ENCODE results near the gene FPR1. TPM values are rescaled to one million over a fixed set of nuclear protein-coding genes. Genes with fewer than 3 reads are reported as not detected.
"Not testable (repeated sequence)": the region's sequence is repeated elsewhere in the genome, so short reads cannot be mapped to it uniquely, and the experiment has no call there.

The FPR1 gene
- total RNA-seq, 1 donor from 2014 or later: 12.8 TPM

DNA sequence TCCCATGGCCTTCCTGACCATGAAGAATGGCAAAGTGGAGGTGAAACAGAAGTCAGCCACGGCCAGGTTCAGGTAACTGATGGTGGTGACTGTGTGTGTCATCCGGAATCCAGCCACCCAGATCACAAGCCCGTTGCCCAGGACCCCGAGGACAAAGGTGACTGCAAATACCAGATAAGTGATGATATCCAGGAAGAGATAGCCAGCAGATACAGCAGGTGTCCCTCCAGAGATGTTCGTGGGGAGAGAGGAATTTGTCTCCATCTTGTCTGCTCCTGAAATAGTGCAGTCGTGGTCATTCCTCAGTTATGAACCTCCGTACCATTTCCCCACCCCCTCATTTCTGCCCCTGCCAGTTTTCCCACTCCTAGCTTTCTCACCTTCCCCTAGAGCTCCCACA lies 4.9 kb downstream of the FPR1 start:
- Histone ChIP-seq H3K27me3 (no peaks in the 10 kb centered on the region), H3K9me3 (no peaks in the 10 kb centered on the region), H3K4me3 (no peak overlapping the region), H3K4me1 (no peaks in the 10 kb centered on the region), H3K27ac (no peak overlapping the region), H3K36me3 (no peaks in the 10 kb centered on the region)
- intact Hi-C loops (cut with DNase I): no loop called here
- no peak for DNase-seq (ENCODE audit: extremely low spot score in 2 of 2)
- TF ChIP-seq POLR2AphosphoS5 (IDR thresholded peaks at IDR 0.05; ENCODE audit: insufficient read depth in 1 of 2, low read depth in 1 of 2): no peak
- TF ChIP-seq POLR2A (IDR thresholded peaks at IDR 0.05): no peak
- TF ChIP-seq, protein P1, sequence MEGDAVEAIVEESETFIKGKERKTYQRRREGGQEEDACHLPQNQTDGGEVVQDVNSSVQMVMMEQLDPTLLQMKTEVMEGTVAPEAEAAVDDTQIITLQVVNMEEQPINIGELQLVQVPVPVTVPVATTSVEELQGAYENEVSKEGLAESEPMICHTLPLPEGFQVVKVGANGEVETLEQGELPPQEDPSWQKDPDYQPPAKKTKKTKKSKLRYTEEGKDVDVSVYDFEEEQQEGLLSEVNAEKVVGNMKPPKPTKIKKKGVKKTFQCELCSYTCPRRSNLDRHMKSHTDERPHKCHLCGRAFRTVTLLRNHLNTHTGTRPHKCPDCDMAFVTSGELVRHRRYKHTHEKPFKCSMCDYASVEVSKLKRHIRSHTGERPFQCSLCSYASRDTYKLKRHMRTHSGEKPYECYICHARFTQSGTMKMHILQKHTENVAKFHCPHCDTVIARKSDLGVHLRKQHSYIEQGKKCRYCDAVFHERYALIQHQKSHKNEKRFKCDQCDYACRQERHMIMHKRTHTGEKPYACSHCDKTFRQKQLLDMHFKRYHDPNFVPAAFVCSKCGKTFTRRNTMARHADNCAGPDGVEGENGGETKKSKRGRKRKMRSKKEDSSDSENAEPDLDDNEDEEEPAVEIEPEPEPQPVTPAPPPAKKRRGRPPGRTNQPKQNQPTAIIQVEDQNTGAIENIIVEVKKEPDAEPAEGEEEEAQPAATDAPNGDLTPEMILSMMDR (IDR thresholded peaks at IDR 0.05): no peak

DNA sequence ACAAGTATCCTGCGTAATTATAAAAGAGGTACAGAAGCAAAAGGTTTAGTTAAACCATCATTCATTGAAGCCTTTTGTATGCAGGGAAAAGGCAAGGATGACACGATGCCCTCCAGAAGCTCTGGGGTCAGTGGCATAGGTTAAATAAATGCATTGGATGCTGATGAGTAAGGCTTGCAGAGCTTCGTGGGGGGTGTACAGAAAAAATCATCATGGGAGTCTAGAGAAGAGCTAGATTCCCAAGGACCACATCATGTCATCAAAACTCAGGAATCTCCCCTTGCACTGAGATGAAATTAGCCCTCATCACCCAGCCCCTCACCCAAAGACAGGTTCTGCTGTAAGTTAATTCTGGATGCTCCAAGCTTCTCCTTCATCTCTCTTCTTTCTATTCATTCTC lies 8.3 kb downstream of the FPR1 start:
- Histone ChIP-seq H3K27me3 (no peaks in the 10 kb centered on the region), H3K4me3 (no peak overlapping the region), H3K36me3 (no peaks in the 10 kb centered on the region), H3K27ac (no peak overlapping the region), H3K4me1 (no peaks in the 10 kb centered on the region), H3K9me3 (no peaks in the 10 kb centered on the region)
- intact Hi-C loops (cut with DNase I): no loop called here
- TF ChIP-seq, protein P1 (IDR thresholded peaks at IDR 0.05): no peak
- DNase-seq (ENCODE audit: extremely low spot score in 2 of 2): no peak

DNA sequence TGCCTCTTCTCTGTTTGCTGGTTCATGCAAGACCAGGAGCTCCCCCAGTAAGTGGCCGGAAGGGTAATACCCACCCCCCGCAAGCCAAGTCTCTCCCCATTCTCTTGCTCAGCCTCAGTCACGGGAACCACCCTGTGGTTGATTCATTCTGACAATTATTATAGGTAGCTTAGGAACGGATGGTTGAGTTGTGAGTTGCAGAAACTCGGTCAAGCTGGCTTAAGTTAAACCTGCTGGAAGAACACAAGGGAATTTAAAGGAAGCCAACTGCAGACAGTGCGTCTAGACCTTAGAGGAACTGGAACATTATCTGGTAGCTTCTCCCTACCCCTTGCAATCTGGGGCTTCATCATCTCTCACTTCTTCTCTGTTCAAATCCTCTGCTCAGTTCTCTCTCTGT lies 8.9 kb downstream of the FPR1 start:
- no peak for DNase-seq (ENCODE audit: extremely low spot score in 2 of 2)
- Histone ChIP-seq H3K4me1 (no peaks in the 10 kb centered on the region), H3K27ac (no peak overlapping the region), H3K27me3 (no peaks in the 10 kb centered on the region), H3K36me3 (no peaks in the 10 kb centered on the region), H3K4me3 (no peak overlapping the region), H3K9me3 (no peaks in the 10 kb centered on the region)
- intact Hi-C loops (cut with DNase I): no loop called here
- TF ChIP-seq POLR2A (IDR thresholded peaks at IDR 0.05): no peak
- TF ChIP-seq, protein P1 (IDR thresholded peaks at IDR 0.05): no peak
- TF ChIP-seq POLR2AphosphoS5 (IDR thresholded peaks at IDR 0.05; ENCODE audit: insufficient read depth in 1 of 2, low read depth in 1 of 2): no peak

DNA sequence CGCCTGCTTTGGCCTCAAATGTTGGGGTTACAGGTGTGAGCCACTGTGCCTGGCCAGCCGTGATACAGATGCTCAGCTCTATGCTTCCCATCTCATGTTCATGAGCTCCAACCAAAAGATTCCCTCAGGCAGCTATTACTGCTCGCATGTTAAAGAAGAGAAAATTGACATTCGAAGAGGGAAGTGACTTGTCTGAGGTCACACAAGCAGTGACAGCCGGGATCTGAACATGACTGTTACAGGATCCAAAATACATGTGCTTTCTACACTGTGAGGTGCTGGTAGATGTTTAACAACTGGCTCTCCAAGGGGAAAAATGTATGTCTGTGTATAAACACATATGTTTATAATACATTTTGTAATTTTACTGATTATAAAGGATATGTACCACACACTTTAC lies 11.3 kb downstream of the FPR1 start:
- Histone ChIP-seq H3K4me3 (no peak overlapping the region), H3K4me1 (no peaks in the 10 kb centered on the region), H3K9me3 (no peaks in the 10 kb centered on the region), H3K36me3 (no peaks in the 10 kb centered on the region), H3K27ac (no peak overlapping the region), H3K27me3 (no peaks in the 10 kb centered on the region)
- no peak for TF ChIP-seq POLR2AphosphoS5 (IDR thresholded peaks at IDR 0.05; ENCODE audit: insufficient read depth in 1 of 2, low read depth in 1 of 2)
- TF ChIP-seq, protein P1 (IDR thresholded peaks at IDR 0.05): no peak
- no peak for TF ChIP-seq POLR2A (IDR thresholded peaks at IDR 0.05)
- DNase-seq (ENCODE audit: extremely low spot score in 2 of 2): no peak
- intact Hi-C loops (cut with DNase I): no loop called here

DNA sequence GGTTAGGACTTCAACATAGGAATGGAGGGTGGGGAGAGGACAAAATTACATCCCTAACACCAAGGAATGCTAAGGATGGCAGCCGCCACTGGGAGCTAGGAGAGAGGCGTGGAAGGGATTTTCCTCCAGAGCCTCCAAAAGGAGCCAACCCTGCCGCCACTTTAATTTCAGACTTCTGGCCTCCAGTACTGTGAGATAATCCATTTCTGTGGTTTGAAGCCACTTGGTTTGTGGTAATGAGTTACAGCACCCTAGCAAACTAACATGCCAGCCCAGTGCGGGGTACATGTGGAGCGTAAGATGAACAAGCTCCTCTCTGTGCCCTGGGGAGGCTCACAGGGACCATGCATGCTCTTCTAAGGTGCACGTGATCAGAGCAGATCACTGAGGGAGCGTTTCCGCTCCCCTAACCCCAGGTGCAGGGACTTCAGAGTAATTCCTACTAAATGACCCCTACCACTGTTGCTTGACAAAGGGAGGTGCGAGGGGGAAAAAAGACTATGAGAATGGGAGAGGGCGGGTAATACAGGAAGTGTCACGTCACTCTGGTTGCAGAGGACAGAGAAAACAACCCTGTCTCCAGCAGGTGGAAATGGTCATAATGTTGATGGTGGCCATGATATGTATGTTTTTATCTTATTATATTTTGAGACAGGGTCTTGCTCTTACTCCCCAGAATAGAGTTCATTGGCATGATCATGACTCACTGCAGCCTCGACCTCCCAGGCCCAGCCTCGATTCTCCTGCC lies 12.0 kb downstream of the FPR1 start:
- DNase-seq (ENCODE audit: extremely low spot score in 2 of 2): no peak
- Histone ChIP-seq H3K4me1 (no peaks in the 10 kb centered on the region), H3K9me3 (no peaks in the 10 kb centered on the region), H3K4me3 (no peak overlapping the region), H3K27ac (no peak overlapping the region), H3K36me3 (no peaks in the 10 kb centered on the region), H3K27me3 (no peaks in the 10 kb centered on the region)
- TF ChIP-seq, protein P1 (IDR thresholded peaks at IDR 0.05): no peak
- TF ChIP-seq POLR2AphosphoS5 (IDR thresholded peaks at IDR 0.05; ENCODE audit: insufficient read depth in 1 of 2, low read depth in 1 of 2) (no peak), POLR2A (IDR thresholded peaks at IDR 0.05) (no peak)
- intact Hi-C loops (cut with DNase I): no loop called here

DNA sequence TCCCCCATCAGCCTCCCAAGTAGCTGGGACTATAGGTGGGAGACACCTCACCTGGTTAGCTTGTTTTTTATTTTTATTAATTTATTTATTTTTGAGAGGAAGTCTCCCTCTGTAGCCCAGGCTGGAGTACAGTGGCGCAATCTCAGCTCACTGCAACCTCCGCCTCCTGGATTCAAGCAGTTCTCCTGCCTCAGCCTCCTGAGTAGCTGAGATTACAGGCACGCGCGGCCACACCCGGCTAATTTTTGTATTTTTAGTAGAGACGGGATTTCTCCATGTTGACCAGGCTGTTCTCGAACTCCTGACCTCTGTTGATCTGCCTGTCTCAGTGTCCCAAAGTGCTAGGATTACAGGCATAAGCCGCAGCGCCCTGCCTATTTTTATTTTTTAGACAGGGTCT lies 13.2 kb downstream of the FPR1 start:
- H3K4me1 ChIP-seq; DNase-seq (ENCODE audit: extremely low spot score in 2 of 2); H3K27me3 ChIP-seq; H3K36me3 ChIP-seq; intact Hi-C loops (cut with DNase I); H3K27ac ChIP-seq; H3K4me3 ChIP-seq; H3K9me3 ChIP-seq: not testable (repeated sequence)

Measured in vagina (tissue), 2 donors.